ENCODE measurements around the gene ABHD1. TPM values are rescaled to one million over a fixed set of nuclear protein-coding genes. Genes with fewer than 3 reads are reported as not detected.

Gene ABHD1
- total and polyA plus RNA-seq, 4 donors = 0.08 to 0.74 (median 0.14) TPM

DNA sequence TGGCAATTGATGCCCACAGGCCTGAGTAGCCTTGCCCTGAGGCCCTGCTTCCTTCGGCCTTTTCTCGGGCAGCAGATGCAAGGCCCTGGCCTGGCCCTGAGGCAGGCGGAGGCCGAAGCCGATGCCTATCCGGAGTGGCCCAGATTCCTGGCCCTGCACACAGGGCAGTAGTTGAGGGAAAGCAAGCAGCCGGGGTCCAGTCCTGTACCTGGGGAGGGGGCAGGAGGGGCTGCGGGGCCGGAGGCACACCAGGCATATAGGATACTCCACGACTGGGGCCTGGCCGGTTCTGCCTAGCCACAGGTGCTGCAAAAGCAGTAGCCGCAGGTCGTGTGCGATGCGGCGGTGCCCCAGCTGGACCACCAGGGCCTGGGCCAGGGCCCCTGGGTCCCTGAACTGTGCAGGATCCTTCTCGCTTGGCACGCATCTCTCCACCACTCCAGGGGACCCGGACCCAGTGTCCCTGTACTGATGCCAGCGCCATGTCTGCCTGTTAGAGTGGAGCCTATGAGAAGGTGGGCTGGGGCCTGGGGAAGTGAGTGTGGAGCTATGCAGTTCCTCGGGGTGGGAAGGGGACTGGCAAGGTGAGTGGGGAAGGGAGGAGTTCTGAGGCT is 13.8 kb downstream of the ABHD1 start:
- WGBS, 2 donors = 94 to 95% methylated on average over 21 of the region's 21 CpGs
- Histone ChIP-seq H3K27ac (ENCODE audit: low read depth in 1 of 2, low read length in 1 of 2) (no peak overlapping the region), H3K36me3 (ENCODE audit: control insufficient read depth in 4 of 4, insufficient read depth in 4 of 4, low read length in 4 of 4) (peaks cover 0 to 9% (median 3%) of the 10 kb centered on the region in 4 donors), H3K4me3 (no peak overlapping the region), H3K4me1 (ENCODE audit: control insufficient read depth in 5 of 5, insufficient read depth in 5 of 5, low read length in 5 of 5) (peaks cover 0 to 12% (median 8%) of the 10 kb centered on the region in 5 donors), H3K27me3 (ENCODE audit: control insufficient read depth in 3 of 3, insufficient read depth in 3 of 3, low read length in 2 of 3) (no peaks in the 10 kb centered on the region), H3K9me3 (ENCODE audit: control insufficient read depth in 4 of 4, insufficient read depth in 3 of 4, low read length in 3 of 4) (no peaks in the 10 kb centered on the region), H3K9ac (ENCODE audit: insufficient read depth in 1 of 2, low read length in 2 of 2) (no peak overlapping the region)
- no peak for ATAC-seq (ENCODE audit: insufficient read depth, low FRiP score)
- TF ChIP-seq, protein P1, sequence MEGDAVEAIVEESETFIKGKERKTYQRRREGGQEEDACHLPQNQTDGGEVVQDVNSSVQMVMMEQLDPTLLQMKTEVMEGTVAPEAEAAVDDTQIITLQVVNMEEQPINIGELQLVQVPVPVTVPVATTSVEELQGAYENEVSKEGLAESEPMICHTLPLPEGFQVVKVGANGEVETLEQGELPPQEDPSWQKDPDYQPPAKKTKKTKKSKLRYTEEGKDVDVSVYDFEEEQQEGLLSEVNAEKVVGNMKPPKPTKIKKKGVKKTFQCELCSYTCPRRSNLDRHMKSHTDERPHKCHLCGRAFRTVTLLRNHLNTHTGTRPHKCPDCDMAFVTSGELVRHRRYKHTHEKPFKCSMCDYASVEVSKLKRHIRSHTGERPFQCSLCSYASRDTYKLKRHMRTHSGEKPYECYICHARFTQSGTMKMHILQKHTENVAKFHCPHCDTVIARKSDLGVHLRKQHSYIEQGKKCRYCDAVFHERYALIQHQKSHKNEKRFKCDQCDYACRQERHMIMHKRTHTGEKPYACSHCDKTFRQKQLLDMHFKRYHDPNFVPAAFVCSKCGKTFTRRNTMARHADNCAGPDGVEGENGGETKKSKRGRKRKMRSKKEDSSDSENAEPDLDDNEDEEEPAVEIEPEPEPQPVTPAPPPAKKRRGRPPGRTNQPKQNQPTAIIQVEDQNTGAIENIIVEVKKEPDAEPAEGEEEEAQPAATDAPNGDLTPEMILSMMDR (IDR thresholded peaks at IDR 0.05; ENCODE audit: control extremely low read depth, extremely low read depth) = no peak
- no peak for DNase-seq

- ATAC-seq (ENCODE audit: insufficient read depth, low FRiP score) (no peak), DNase-seq (no peak)
- TF ChIP-seq, protein P1 (IDR thresholded peaks at IDR 0.05; ENCODE audit: control extremely low read depth, extremely low read depth) = no peak
- no peaks in the 10 kb centered on the region for H3K9me3 ChIP-seq (ENCODE audit: control insufficient read depth in 4 of 4, insufficient read depth in 3 of 4, low read length in 3 of 4)
- peaks cover 0 to 3% (median 0%) of the 10 kb centered on the region in 4 donors for H3K36me3 ChIP-seq (ENCODE audit: control insufficient read depth in 4 of 4, insufficient read depth in 4 of 4, low read length in 4 of 4)
- WGBS, 2 donors = 84 to 90% methylated on average over 7 of the region's 7 CpGs
- H3K27ac ChIP-seq (ENCODE audit: low read depth in 1 of 2, low read length in 1 of 2) = no peak overlapping the region
- H3K4me3 ChIP-seq = no peak overlapping the region
- no peaks in the 10 kb centered on the region for H3K27me3 ChIP-seq (ENCODE audit: control insufficient read depth in 3 of 3, insufficient read depth in 3 of 3, low read length in 2 of 3)
- peaks cover 0 to 7% (median 4%) of the 10 kb centered on the region in 5 donors for H3K4me1 ChIP-seq (ENCODE audit: control insufficient read depth in 5 of 5, insufficient read depth in 5 of 5, low read length in 5 of 5)
- no peak overlapping the region for H3K9ac ChIP-seq (ENCODE audit: insufficient read depth in 1 of 2, low read length in 2 of 2)
Observed at GRCh38 chr2:27138111-27138510, 14.5 kb downstream of the ABHD1 start.

DNA sequence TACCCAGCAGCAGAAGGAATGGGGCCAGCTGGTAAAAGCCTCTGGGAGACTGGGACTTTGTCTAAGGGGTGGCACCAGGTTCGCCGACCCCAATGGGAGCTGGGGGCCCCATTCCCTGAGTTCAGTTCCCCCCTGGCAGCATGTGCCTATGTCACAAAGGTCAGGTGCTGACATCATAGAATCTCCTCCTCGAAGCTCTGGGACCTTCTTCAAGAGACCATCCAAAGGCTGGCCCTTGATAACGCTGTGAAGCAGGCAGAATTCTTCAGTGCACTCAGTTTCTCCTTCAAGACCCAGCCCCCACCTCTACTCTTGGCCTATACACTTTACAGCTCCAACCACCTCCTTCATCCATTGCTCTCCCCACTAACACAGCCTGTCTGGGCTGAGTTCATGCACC is 15.7 kb downstream of the ABHD1 start, which contains the start of gene PRR30:
Gene PRR30 (minus strand): TSS at position 101 of the 400 bp plus-strand sequence. CDS start 1,081 bp downstream, outside the sequence.
- Histone ChIP-seq H3K36me3 (ENCODE audit: control insufficient read depth in 4 of 4, insufficient read depth in 4 of 4, low read length in 4 of 4) (no peaks in the 10 kb centered on the region), H3K27ac (ENCODE audit: low read depth in 1 of 2, low read length in 1 of 2) (no peak within 1 kb of the TSS), H3K9ac (ENCODE audit: insufficient read depth in 1 of 2, low read length in 2 of 2) (no peak within 1 kb of the TSS), H3K9me3 (ENCODE audit: control insufficient read depth in 4 of 4, insufficient read depth in 3 of 4, low read length in 3 of 4) (no peaks in the 10 kb centered on the region), H3K4me3 (no peak within 1 kb of the TSS), H3K27me3 (ENCODE audit: control insufficient read depth in 3 of 3, insufficient read depth in 3 of 3, low read length in 2 of 3) (peaks cover 0 to 2% (median 0%) of the 10 kb centered on the region in 3 donors), H3K4me1 (ENCODE audit: control insufficient read depth in 5 of 5, insufficient read depth in 5 of 5, low read length in 5 of 5) (no peaks in the 10 kb centered on the region)
- ATAC-seq (ENCODE audit: insufficient read depth, low FRiP score) (no peak), DNase-seq (no peak)
- 75 to 79% methylated on average over 4 of the region's 4 CpGs for WGBS, 2 donors
- TF ChIP-seq, protein P1 (IDR thresholded peaks at IDR 0.05; ENCODE audit: control extremely low read depth, extremely low read depth) = no peak
